Measurements from ENCODE around the gene CGB1. TPM values are rescaled to one million over a fixed set of nuclear protein-coding genes. Genes with fewer than 3 reads are reported as not detected.
"Not testable (repeated sequence)": the region's sequence is repeated elsewhere in the genome, so short reads cannot be mapped to it uniquely, and the experiment has no call there.

The CGB1 gene
- total and polyA plus RNA-seq, 2 donors from 2014 or later = not detected

DNA sequence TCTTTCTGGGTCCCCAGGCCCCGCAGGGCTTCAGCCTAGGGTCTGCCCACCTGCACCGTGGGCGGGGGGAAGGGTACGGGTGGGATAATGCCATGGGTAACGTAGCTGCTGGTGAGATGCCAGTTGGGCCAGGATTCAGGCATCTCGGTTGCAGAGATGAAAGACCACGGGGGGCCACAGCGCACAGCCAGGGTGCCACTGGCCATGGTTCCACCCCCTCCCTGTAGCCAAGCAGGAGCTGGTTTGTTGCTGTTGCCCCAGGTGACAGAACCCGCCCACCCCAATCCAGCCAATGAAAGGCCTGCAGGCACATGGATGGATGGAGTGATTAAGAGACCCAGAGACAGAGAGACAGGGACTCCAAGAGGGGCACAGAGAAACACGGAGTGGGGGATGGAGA, 21.9 kb upstream of the CGB1 start:
- Histone ChIP-seq H3K4me3 (ENCODE audit: low read length in 3 of 3) (no peak overlapping the region), H3K9me3 (ENCODE audit: control insufficient read depth in 2 of 3, insufficient read depth in 1 of 3, low read length in 3 of 3) (no peaks in the 10 kb centered on the region), H3K9ac (ENCODE audit: low read length in 3 of 3) (no peak overlapping the region), H3K27me3 (ENCODE audit: control insufficient read depth, insufficient read depth, low read length) (peaks cover 5% of the 10 kb centered on the region), H3K36me3 (ENCODE audit: control insufficient read depth in 2 of 3, insufficient read depth in 3 of 3, low read length in 3 of 3) (no peaks in the 10 kb centered on the region), H3K4me1 (ENCODE audit: control insufficient read depth in 2 of 3, insufficient read depth in 2 of 3, low read depth in 1 of 3, low read length in 3 of 3) (peaks cover 0 to 4% (median 0%) of the 10 kb centered on the region in 3 donors), H3K27ac (ENCODE audit: low read depth in 2 of 2, low read length in 2 of 2) (no peak overlapping the region)
- intact Hi-C loops (cut with DNase I) = no loop called here
- TF ChIP-seq, protein P1, sequence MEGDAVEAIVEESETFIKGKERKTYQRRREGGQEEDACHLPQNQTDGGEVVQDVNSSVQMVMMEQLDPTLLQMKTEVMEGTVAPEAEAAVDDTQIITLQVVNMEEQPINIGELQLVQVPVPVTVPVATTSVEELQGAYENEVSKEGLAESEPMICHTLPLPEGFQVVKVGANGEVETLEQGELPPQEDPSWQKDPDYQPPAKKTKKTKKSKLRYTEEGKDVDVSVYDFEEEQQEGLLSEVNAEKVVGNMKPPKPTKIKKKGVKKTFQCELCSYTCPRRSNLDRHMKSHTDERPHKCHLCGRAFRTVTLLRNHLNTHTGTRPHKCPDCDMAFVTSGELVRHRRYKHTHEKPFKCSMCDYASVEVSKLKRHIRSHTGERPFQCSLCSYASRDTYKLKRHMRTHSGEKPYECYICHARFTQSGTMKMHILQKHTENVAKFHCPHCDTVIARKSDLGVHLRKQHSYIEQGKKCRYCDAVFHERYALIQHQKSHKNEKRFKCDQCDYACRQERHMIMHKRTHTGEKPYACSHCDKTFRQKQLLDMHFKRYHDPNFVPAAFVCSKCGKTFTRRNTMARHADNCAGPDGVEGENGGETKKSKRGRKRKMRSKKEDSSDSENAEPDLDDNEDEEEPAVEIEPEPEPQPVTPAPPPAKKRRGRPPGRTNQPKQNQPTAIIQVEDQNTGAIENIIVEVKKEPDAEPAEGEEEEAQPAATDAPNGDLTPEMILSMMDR (IDR thresholded peaks at IDR 0.05; ENCODE audit: borderline replicate concordance, extremely low read depth, insufficient read depth) = no peak
- DNase-seq (peak in 3 of 5 donors; percentile 53 to 73 (median 63)), FAIRE-seq (no peak)

- H3K9ac ChIP-seq (ENCODE audit: low read length in 3 of 3) = peak within 1 kb of the TSS in 2 of 3 donors; percentile 26 to 29
These were observed 21.0 kb upstream of the CGB1 start, which contains the start of gene CGB7 for GRCh38 chr19:49057636-49058234. TSS of gene CGB7 (minus strand) at chr19:49057749. CDS start at chr19:49055375, 2,374 bp downstream.

DNA sequence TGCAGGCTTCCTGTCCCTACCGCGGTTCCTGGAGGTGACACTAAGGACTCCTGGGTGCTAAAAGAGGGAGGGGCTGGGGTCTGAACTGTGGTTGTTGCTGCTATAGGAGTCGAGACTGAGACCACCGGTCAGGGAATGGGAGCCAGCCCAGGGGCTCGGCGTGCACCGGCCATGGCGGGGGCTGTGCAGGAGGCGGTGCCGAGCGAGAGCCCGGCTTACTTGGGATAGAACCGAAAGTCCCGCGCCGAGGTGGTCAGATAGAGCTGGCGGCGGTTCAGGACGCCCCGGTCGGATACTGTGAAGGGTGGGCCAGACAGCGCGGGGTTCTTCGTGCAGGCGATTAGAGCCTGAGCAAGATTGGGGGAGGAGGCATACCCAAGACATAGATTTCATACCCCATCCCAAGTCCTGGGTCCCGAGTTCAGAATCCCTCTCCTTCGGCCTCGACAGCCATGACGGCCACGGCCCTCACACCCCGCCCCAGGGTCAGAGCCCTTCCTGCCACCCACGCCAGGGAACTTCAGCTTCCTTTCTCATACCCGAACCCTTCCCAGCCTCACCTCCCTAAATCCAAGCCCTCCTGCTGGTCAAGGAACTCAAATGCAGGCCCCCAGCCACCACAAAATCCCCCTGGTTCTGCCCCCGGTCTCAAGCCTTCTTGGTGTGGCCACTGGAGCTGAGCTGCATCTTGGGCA, 20.4 kb upstream of the CGB1 start:
- FAIRE-seq; H3K27me3 ChIP-seq (ENCODE audit: control insufficient read depth, insufficient read depth, low read length); H3K4me1 ChIP-seq (ENCODE audit: control insufficient read depth in 2 of 3, insufficient read depth in 2 of 3, low read depth in 1 of 3, low read length in 3 of 3); H3K9me3 ChIP-seq (ENCODE audit: control insufficient read depth in 2 of 3, insufficient read depth in 1 of 3, low read length in 3 of 3); H3K27ac ChIP-seq (ENCODE audit: low read depth in 2 of 2, low read length in 2 of 2); intact Hi-C loops (cut with DNase I); H3K36me3 ChIP-seq (ENCODE audit: control insufficient read depth in 2 of 3, insufficient read depth in 3 of 3, low read length in 3 of 3): not testable (repeated sequence)
- DNase-seq = peak in 1 of 5 donors; percentile 52
- Histone ChIP-seq H3K4me3 (ENCODE audit: low read length in 3 of 3) (peak overlapping the region; percentile 11 to 60 (median 53)), H3K9ac (ENCODE audit: low read length in 3 of 3) (peak overlapping the region in 2 of 3 donors; percentile 26 to 29)

More at GRCh38 chr19:49057636-49058234, 21.0 kb upstream of the CGB1 start, which contains the start of gene CGB7:
- H3K4me1 ChIP-seq (ENCODE audit: control insufficient read depth in 2 of 3, insufficient read depth in 2 of 3, low read depth in 1 of 3, low read length in 3 of 3) = peaks cover 0 to 4% (median 0%) of the 10 kb centered on the region in 3 donors
- peaks cover 5% of the 10 kb centered on the region for H3K27me3 ChIP-seq (ENCODE audit: control insufficient read depth, insufficient read depth, low read length)
- FAIRE-seq (no peak), DNase-seq (peak; percentile 72 to 86 (median 84))
- H3K36me3 ChIP-seq (ENCODE audit: control insufficient read depth in 2 of 3, insufficient read depth in 3 of 3, low read length in 3 of 3) = no peaks in the 10 kb centered on the region
- intact Hi-C loops (cut with DNase I) = no loop called here
- peak within 1 kb of the TSS; percentile 11 to 60 (median 53) for H3K4me3 ChIP-seq (ENCODE audit: low read length in 3 of 3)
- no peaks in the 10 kb centered on the region for H3K9me3 ChIP-seq (ENCODE audit: control insufficient read depth in 2 of 3, insufficient read depth in 1 of 3, low read length in 3 of 3)
- TF ChIP-seq, protein P1 (IDR thresholded peaks at IDR 0.05; ENCODE audit: borderline replicate concordance, extremely low read depth, insufficient read depth) = no peak
- no peak within 1 kb of the TSS for H3K27ac ChIP-seq (ENCODE audit: low read depth in 2 of 2, low read length in 2 of 2)

Measured in kidney (tissue), 14 donors.